NOMO-1 (cell line): Measurements from ENCODE around the gene COL27A1.

Source experiments
- DNase-seq, 2 experiments: peaks; one replicate each; lab custom pipeline; 2025; ENCODE audit not compliant: unreplicated experiment in 2 of 2; lab: John Stamatoyannopoulos, UW

The COL27A1 gene

DNA sequence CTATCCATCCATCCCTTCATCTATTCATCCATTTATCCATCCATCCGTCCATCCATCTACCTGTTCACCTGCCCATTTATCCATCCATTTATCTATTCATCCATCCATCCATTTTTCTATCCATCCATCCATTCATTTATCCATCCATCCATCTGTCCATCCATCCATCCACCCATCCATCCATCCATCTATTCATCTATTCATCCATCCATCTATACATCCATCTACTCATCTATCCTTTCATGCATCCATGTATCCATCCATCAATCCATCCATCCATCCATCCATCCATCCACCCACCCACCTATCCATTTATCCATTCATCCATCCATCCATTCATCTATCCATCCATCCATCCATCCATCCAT lies 10.8 kb downstream of the COL27A1 start:
- DNase-seq = no peak

DNA sequence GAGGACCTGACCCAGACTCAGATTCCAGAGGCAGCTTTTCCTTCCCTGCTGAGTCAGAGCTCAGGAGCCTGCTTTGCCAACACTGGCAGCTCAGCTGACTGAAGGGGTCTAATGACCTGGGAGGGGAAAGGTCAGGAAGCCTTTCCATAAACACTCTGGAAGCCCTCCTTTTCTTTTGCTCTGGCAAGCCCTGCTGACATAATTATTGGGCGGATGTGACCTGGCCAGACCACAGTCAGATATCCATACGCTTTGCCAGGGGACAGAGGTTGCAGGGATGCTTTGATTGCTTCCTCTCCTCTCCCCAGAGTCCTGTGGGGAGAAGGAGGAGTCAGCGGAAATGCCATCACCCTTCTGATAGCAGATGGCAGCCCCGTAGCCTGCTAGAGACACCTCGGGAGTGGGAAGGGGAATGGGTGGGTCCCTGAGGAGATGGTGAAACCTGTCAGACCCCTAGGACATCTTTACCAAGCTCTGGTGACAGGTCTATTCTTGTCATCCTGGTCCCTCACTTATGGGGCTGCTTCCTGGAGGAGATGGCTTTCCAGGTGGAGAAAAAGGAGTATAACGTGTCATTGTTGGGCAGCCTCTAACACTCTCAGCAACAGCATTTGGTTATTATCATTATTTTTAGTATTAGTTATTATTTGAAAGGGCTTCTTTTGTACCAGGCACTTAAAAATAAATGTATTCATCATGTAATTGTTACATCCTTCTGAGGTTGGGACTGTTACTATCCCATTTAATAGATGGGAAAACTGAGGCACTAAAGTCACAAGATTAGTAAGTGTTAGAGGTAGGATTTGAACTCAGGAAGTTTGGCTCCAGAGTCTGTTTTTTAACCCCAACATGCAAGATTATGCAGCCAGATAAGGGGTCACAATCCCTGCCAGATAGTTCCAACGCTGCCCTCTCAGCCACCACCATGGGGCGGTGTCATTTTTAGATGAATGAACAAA lies 11.6 kb downstream of the COL27A1 start:
- no peak for DNase-seq

DNA sequence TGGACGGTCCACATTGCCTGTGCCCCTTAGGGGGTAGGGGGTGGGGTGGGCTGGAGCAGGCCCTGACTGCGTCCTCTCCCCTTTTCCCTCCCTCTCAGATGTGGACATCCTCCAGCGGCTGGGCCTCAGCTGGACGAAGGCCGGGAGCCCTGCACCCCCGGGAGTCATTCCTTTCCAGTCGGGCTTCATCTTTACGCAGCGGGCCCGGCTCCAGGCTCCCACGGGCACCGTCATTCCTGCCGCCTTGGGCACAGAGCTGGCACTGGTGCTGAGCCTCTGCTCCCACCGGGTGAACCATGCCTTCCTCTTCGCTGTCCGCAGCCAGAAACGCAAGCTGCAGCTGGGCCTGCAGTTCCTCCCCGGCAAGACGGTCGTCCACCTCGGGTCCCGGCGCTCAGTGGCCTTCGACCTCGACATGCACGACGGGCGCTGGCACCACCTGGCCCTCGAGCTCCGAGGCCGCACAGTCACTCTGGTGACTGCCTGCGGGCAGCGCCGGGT lies 12.3 kb downstream of the COL27A1 start:
- DNase-seq = no peak

DNA sequence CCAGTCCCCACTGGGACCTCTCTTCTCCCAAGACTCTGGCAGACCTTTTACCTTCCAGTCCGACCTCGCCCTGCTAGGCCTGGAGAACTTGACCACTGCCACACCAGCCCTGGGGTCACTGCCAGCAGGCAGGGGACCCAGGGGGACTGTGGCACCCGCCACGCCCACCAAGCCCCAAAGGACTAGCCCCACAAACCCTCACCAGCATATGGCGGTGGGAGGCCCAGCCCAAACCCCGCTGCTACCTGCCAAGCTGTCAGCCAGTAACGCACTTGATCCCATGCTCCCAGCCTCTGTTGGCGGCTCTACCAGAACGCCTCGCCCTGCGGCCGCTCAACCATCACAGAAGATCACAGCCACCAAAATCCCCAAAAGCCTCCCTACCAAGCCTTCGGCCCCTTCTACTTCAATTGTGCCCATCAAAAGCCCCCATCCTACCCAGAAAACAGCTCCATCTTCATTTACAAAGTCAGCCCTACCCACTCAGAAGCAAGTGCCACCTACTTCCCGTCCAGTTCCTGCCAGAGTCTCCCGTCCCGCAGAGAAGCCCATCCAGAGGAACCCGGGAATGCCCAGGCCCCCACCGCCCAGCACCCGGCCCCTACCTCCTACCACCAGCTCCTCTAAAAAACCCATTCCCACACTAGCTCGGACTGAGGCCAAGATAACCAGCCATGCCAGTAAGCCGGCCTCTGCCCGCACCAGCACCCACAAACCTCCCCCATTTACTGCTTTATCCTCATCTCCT lies 13.1 kb downstream of the COL27A1 start:
- DNase-seq = no peak

DNA sequence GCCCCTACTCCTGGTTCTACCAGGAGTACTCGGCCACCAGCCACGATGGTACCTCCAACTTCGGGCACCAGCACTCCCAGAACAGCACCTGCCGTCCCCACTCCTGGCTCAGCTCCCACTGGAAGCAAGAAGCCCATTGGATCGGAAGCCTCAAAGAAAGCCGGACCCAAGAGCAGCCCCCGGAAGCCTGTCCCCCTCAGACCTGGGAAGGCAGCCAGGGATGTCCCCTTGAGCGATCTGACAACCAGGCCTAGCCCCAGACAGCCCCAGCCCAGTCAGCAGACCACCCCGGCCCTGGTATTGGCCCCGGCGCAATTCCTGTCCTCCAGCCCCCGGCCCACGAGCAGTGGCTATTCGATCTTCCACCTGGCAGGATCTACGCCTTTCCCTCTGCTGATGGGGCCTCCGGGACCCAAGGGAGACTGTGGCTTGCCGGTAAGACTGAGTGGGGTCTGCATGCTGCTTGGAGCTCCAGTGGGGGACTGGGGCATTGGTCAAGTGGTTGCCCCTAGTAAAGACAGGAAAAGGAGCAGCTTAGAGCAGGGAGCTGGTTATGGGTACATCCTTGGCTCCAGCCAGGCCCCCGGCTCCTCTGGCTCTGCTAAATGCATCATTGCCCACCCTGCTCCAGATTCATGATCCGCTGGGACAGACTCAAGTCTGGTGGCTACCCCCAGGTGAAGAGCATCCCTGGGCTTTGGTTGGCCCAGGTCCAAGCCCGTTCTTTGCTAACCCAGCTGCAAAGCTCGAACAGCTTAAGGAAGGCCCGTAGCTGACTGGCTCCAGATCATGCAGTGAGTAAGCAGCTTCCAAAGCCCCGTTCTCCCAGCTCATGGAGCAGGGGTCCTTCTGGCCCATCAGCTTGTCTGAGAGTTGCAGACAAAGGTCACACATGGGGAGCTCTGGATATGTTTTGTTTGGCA lies 14.0 kb downstream of the COL27A1 start:
- DNase-seq = no peak

DNA sequence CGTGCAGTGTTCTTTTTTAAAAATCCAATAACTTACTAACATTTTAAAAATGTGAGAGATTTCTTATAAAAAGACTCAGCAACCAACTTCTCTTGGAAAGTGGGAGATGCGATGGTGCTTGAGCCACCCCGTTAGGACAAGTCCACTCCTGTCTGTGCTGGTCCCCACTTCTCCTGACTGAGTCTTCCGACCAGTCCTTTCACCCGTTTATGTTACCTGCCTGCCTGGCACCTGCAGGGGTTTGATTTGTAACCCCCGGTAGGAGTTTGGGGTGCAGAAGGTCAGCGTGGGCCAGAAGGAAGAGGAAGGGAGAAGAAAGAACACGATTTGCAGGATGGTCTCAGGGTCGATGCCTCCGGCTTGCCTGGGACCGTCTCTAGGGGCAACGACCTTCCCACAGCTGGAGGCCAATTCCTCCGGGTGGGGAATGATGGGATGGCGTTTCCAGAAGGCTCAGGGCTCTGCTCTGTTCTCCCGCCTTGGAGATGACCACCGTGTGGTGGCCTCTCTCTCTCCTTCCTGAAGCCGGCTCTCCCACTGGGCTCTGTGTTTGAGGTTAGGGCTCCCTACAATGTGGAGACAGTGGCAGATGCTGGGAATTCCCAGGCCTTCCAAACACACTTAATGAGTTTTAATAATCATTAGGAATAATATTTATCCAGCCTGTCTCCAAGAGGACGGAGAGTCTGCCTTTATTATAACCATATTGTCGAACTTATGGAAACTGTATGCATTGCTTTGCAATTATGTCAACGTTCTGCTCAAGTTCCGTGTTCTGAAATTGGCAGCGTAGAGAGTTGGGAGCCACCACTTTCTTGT lies 14.8 kb downstream of the COL27A1 start:
- no peak for DNase-seq

DNA sequence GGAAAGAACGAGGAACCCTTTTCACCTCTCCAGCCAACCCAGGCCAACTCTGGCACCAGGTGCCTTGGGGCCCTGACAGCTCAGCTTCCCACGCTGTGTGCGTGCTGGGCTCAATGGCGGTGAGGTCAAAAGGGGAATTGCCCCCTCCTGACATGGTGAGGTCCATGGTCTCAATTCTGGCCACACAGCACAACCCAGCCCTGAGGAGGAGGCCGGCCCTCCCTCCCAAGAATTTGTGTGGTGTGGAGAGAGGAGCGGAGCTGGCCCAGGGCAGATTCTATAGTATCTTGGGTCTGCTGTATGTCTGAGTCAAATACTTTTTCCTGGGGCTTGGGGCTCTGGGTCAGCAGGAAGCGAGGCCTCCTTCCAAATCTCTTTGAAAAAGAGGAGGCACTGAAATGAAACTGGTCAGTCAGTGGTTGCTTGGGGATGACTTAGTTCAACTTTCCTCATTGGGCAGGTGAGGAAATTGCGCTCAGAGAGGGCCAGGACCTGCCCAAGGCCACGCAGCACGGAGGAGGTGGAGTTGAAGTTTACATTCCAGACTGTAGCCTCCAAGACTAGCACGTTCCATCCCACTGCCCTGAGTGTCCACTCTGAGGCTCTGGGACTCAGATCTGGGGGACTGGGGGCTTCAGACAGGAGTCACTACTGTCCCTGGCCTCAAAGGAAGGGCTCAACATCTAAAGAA lies 15.6 kb downstream of the COL27A1 start:
- no peak for DNase-seq

DNA sequence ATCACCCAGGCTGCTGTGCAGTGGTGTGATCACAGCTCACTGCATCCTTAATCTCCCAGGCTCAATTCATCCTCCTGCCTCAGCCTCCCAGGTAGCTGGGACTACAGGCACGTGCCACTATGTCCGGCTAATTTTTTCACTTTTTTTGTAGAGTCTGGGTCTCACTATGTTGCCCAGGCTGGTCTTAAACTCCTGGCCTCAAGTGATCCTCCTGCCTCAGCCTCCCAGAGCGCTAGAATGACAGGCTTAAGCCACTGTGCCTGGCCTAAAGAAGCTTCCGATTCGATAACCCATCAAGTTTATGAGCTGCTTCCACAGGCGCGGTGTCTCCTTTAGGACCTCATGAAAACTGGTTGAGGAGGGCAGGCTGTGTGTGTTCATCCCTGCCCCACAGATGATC lies 16.2 kb downstream of the COL27A1 start:
- DNase-seq = no peak

DNA sequence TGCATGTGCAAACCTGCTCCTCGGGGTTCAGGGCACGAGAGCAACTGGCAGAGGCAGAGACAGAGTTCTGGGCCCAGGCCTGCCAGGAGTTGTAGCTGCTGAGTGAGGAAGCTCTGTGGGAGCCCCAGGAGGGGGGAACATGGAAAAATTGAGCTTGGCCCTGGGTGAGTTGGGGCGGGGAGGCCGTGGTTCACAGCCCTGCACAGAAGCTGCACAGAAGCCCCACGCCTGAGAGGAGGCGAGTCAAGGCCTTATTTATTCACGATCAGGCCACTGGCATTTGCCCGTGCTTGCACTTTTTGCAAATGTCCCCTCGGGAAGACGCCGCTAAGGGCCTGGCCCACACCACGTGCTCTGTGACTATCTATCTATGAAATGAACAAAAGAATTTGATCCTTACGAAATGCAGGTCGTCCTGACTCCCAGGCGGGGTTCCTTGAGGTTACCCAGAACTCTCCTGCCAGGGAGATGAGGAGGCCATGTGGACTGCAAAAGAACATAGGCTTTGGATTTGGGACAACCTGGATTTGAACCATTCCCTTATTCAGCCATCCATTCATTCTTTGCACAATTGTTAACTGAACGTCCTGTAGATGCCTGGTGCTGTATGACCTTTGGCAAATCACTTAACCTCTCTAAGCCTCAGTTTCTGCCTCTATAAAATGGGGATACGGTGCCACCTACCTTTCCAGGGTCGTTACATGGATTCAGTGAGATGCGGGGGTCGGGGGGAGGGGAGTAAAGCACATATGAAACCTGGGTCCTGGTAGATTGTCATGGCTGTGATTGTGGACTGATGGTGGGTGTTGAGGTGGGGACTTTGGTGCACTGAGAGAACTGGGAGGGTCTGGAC lies 17.9 kb downstream of the COL27A1 start:
- no peak for DNase-seq

DNA sequence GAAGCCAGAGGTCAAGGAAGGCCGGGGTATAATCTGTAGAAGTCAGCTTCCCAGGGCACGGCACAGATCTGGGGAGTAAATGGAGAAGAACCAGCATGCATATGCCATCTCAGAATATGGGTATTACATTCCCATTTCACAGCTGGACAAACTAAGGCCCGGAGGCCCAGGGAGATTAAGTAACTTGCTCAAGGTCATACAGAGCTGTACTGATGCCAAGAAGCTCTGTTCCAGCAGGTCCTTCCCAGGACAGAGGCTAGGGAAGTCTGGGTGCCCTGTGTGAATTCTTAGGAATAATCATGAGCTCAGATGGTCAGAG lies 19.2 kb downstream of the COL27A1 start:
- no peak for DNase-seq

DNA sequence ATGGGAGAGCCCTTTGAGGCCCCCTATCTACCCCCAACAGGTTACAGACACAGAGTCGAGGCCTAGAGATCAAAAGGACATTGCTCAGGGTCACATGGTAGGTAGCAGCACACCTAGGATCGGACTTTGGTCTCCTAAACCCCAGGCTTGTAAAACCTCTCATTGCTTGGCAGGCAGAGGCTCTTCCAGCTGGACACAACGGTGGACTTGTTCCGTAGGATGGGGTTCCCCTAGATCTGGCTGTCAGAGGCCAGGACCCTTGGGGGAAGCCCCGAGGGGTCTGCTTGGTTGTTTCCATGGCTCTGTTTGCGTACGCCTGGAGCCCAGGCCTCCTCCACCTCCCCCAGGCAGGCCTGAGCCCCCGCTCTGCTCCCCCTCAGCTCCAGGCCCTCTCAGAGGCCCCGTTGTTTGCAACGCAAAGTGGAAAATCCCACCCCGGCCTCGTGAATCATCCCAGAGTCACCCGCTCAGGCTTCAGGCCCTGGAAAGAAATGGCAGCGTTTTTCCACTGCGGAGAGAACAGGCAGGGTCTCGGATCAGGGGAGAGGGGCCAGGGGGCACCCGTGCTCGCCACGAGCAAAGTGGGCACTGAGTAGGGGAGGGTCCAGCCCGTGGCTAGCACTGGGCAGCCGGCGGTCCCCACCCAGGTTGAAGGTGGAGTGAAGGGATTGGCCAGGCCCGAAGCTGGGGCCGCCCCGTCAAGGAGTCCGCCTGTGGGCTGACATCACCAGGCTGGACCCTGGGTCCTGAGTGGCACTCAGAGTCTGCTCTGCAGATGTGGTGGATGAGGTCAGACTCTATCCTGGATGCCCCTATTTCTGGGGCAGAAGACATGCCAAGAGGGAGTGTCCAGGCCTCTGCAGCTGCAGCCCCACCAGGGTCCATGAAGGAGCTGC lies 19.8 kb downstream of the COL27A1 start:
- DNase-seq = no peak

DNA sequence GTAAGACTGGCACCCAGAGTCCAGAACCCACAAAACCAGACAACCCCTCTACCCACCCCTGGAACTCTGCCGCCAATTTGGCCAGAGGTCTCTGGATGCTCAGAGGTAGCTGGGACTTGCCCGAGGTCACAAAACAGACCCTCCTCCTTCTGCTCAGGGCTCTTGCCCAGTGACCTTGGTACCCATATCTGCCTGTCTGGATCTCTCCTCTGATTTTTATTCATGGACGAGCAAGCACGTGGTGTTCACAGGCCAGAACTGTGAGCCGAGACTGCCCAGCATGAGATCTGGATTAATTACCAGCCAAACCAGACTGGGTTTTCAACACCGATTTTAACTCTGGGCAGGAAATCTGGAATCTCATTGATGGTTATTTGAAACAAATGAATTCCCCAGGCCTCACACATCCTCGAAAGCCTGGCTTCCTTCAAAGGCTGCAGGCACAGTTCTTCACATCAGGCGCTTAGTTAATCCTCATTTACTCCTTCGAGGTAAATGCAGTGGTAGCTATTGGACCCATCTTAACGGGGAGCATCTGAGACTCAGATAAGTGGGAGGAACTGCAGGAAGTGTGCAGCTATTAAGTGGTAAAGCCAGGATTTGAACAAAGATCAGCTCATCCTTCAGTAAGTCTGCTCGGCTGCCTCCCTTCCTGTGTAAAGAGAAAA lies 21.4 kb downstream of the COL27A1 start:
- no peak for DNase-seq

DNA sequence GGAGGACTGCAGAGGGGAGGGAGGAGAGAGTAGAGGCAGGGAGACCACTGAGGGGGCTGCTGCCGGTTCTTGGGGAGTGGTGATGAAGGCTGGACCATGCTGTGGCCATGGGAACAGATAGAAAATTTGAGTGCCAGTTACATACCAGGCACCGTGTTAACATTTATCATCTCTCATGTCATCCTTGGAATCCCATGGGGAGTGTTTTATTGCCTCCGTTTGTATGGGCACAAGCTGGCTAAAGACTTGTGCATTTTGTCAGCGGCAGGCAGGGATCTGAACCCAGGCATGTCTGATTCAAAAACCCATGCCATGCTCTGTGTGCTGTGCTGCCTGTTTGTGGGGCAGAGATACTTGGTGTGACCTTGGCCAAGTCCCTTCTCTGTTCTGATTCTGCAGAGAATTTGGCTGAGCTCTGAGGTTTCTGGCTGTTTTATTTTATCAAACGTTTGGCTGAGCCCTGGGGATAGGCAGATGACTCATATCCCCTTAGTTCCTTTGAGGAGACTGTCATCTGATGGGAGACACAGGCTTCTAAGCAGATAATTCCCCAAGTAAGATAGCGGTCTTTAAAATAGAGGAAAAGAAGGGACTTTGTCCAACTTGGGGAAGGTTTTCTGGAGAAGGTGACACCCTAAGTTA lies 22.2 kb downstream of the COL27A1 start:
- DNase-seq = no peak

DNA sequence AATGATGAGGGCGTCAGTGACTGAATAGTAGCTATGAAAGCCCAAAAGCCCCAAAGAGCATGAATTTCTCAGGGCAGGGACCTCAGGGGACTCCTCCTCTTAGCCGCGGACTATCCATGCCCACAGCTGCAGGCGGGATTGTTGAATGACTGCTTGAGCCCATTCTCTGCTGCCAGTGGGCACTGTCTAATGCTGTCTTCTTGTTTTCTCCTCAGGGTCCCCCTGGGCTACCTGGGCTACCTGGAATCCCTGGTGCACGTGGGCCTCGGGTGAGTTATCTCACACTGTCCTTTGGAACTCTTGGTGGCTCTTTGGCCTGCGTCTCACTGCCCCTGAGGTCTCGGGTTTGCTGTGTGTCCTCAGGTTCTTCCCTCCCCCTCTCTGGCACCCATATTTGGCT lies 22.7 kb downstream of the COL27A1 start:
- DNase-seq = no peak

DNA sequence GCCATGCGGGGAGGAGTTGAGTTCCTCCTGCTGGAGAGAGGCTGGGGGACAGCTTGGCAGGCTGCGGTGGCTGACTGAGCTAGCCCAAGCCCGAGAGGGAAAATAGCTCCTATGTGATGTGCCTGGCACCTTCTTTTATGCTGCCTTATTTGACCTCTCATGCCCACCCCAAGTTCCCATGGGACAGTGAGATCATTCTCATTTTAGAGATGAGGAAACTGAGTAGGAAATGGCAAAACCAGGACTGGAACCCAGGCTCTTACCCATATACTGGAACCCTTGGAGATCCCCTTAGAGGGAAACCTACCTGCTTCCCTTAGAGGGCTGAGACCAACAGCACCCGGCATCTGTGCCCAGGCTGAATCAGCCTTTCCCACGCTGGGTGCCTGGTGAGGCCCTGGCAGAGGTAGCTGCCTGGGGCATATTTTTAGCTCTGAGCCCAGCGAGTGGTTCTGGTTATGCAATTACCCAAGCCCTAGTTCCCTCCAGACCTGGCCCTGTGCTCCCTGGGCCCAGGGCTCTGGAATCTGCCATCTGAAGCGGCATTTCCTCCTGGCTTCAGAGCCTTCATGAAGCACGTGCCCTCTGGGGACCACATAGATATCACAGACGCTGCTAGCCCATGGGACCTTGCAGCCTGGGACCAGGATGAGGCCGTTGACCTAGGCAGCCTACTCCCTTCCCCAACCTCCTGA lies 23.6 kb downstream of the COL27A1 start:
- no peak for DNase-seq

DNA sequence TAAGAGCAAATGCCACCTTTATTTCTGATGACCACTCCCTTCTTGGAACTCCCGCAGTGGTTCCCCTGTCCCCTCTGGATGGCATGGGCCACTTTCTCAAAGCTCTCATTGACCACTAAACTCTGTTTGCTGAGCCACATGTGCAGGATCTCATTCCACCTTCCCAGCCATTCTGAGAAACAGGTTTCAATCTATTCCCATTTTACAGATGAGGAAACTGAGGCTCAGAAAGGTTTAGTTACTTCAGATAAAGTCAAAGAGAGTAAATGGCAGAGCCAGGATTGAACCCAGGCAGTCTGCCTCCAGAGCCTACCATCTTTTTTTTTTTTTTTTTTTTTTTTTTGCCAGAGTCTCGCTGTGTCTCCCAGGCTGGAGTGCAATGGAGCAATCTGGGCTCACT lies 24.2 kb downstream of the COL27A1 start:
- DNase-seq = no peak
